Mammary epithelial cell (primary cell): ENCODE measurements around the gene SLC38A10.

Source experiments
- EZH2 ChIP-seq: IDR thresholded peaks from 2 replicates; pipeline ENCODE4 v1.6.1; 2012; ENCODE audit warnings: low read length, inconsistent platforms, borderline replicate concordance
- TF ChIP-seq, protein P1 (sequence below), 2 donors: IDR thresholded peaks in 1 of 2; conservative IDR thresholded peaks in 1 of 2; 2 replicates each; pipeline ENCODE4 v1.5.1; 2011 to 2012; ENCODE audit warnings: inconsistent platforms in 2 of 2, low read length in 2 of 2, mild to moderate bottlenecking in 2 of 2, control low read depth in 1 of 2, low read depth in 1 of 2; ENCODE audit not compliant: insufficient read depth in 1 of 2; ENCODE audit errors: extremely low read depth in 1 of 2

DNA sequence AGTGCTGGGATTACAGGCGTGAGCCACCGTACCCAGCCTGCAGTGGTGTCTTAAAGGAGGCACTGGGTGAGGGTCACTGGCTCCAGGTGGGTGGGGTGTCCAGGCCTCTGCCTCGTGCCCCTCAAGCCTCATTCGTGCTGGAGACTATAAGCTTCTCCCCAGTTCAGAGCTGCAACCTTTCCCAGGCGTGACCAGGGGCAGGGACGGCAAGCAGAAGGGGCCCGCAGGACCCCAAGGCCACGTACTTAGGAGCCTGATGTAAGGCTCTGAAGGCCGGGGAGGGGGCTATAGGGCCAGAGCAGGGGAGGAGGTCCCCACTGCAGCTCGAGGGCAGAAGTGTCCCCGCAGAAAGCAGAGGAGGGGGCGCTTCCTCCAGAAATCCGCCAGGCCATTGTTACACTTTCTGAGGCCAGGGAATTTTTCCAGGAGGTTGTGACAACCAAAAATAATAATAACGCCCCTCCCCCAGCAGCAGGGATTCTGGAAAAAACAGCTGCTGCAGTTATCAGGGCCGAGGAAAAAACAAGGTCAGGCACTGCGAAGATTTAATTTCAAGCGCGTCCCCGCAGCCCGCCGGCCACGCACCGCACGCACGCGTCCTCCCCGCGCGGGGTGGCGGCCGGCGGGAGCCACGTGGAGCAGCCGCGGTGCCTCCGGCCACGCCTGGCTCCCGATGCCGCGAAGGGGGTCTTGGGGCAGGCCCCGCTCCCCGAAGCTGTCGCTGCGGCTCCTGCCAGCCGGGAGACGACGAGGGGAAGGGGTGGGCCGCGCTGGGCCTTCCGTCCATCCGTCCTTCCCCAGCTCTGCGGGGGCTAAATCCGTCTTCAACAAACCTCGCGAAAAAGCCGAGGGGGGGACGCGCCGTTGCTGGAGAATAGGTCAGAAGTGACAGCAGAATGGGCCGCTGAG is 45.8 kb upstream of the SLC38A10 start:
- TF ChIP-seq, protein P1, sequence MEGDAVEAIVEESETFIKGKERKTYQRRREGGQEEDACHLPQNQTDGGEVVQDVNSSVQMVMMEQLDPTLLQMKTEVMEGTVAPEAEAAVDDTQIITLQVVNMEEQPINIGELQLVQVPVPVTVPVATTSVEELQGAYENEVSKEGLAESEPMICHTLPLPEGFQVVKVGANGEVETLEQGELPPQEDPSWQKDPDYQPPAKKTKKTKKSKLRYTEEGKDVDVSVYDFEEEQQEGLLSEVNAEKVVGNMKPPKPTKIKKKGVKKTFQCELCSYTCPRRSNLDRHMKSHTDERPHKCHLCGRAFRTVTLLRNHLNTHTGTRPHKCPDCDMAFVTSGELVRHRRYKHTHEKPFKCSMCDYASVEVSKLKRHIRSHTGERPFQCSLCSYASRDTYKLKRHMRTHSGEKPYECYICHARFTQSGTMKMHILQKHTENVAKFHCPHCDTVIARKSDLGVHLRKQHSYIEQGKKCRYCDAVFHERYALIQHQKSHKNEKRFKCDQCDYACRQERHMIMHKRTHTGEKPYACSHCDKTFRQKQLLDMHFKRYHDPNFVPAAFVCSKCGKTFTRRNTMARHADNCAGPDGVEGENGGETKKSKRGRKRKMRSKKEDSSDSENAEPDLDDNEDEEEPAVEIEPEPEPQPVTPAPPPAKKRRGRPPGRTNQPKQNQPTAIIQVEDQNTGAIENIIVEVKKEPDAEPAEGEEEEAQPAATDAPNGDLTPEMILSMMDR (conservative IDR thresholded peaks at IDR 0.05 in 1 of 2, IDR thresholded peaks at IDR 0.05 in 1 of 2; ENCODE audit: extremely low read depth in 1 of 2, insufficient read depth in 1 of 2, low read depth in 1 of 2, low read length in 2 of 2), result no peak
- TF ChIP-seq EZH2, result no peak
